Measurements from ENCODE around the gene SNX15.

Gene SNX15

GRCh38 chr11:65055538-65055937, 28.3 kb downstream of the SNX15 start:
- in situ Hi-C loops (cut with MboI; ENCODE audit: low sequenced_read_pairs) = no loop called here

- in situ Hi-C loops (cut with MboI; ENCODE audit: low sequenced_read_pairs) = no loop called here
Measured at GRCh38 chr11:65056999-65057398, 29.8 kb downstream of the SNX15 start.

GRCh38 chr11:65057526-65057925, 30.3 kb downstream of the SNX15 start:
- in situ Hi-C loops (cut with MboI; ENCODE audit: low sequenced_read_pairs) = no loop called here

- in situ Hi-C loops (cut with MboI; ENCODE audit: low sequenced_read_pairs) = no loop called here
Measured at GRCh38 chr11:65058012-65058411, 30.8 kb downstream of the SNX15 start.

GRCh38 chr11:65058419-65059054, 31.3 kb downstream of the SNX15 start, which contains the start of gene NAALADL1:
Gene NAALADL1 (minus strand): TSS chr11:65058553. CDS start chr11:65058521, 32 bp downstream.
- in situ Hi-C loops (cut with MboI; ENCODE audit: low sequenced_read_pairs) = no loop called here

GRCh38 chr11:65059523-65059922, 32.3 kb downstream of the SNX15 start:
- in situ Hi-C loops (cut with MboI; ENCODE audit: low sequenced_read_pairs) = no loop called here

GRCh38 chr11:65059959-65060824, 33.0 kb downstream of the SNX15 start:
- in situ Hi-C loops (cut with MboI; ENCODE audit: low sequenced_read_pairs) = no loop called here

GRCh38 chr11:65060913-65061408, 33.7 kb downstream of the SNX15 start:
- in situ Hi-C loops (cut with MboI; ENCODE audit: low sequenced_read_pairs) = no loop called here

- in situ Hi-C loops (cut with MboI; ENCODE audit: low sequenced_read_pairs) = no loop called here
Measured at GRCh38 chr11:65063532-65063931, 36.3 kb downstream of the SNX15 start.

- in situ Hi-C loops (cut with MboI; ENCODE audit: low sequenced_read_pairs) = no loop called here
Measured at GRCh38 chr11:65064847-65065240, 37.6 kb downstream of the SNX15 start.

GRCh38 chr11:65065851-65066250, 38.6 kb downstream of the SNX15 start:
- in situ Hi-C loops (cut with MboI; ENCODE audit: low sequenced_read_pairs) = no loop called here

GRCh38 chr11:65066315-65066714, 39.1 kb downstream of the SNX15 start:
- in situ Hi-C loops (cut with MboI; ENCODE audit: low sequenced_read_pairs) = no loop called here

GRCh38 chr11:65066805-65067291, 39.6 kb downstream of the SNX15 start:
- in situ Hi-C loops (cut with MboI; ENCODE audit: low sequenced_read_pairs) = no loop called here

- in situ Hi-C loops (cut with MboI; ENCODE audit: low sequenced_read_pairs) = no loop called here
Measured at GRCh38 chr11:65067446-65067845, 40.2 kb downstream of the SNX15 start.

- in situ Hi-C loops (cut with MboI; ENCODE audit: low sequenced_read_pairs) = no loop called here
Measured at GRCh38 chr11:65069217-65069616, 42.0 kb downstream of the SNX15 start.

- in situ Hi-C loops (cut with MboI; ENCODE audit: low sequenced_read_pairs) = no loop called here
Measured at GRCh38 chr11:65071907-65072630, 44.8 kb downstream of the SNX15 start.

- in situ Hi-C loops (cut with MboI; ENCODE audit: low sequenced_read_pairs) = no loop called here
Measured at GRCh38 chr11:65072631-65072966, 45.4 kb downstream of the SNX15 start.

GRCh38 chr11:65077451-65077850, 50.2 kb downstream of the SNX15 start:
- in situ Hi-C loops (cut with MboI; ENCODE audit: low sequenced_read_pairs) = no loop called here

GRCh38 chr11:65078151-65078550, 50.9 kb downstream of the SNX15 start:
- in situ Hi-C loops (cut with MboI; ENCODE audit: low sequenced_read_pairs) = no loop called here

GRCh38 chr11:65078786-65079342, 51.6 kb downstream of the SNX15 start:
- in situ Hi-C loops (cut with MboI; ENCODE audit: low sequenced_read_pairs) = no loop called here

Measured in HL-60/S4 treated with retinoic acid at 250 ng/mL for 4 days and 3 days (cell line).